GM12878 (cell line): Measurements from ENCODE around the gene LRTM2. TPM values are rescaled to one million over a fixed set of nuclear protein-coding genes. Genes with fewer than 3 reads are reported as not detected.

Experiments
- ATAC-seq: fragments of 200-7000 bp; cut with Tn5 transposase; 3 replicates; pipeline ENCODE4 v1.9.1; 2020; ENCODE audit warnings: mild to moderate bottlenecking, moderate library complexity
- BruUV-seq: library from RNA; stranded (reverse); fragments of 400-500 nt; replicated peaks from 2 replicates; lab custom pipeline; 2021; lab: Mats Ljungman, UMichigan
- CTCF ChIA-PET: fragments of 300-600 bp; sonication (Branson Sonifier 250); formaldehyde crosslinking; extraction: SDS; loops from one replicate; lab custom pipeline; 2021; ENCODE audit warnings: inconsistent platforms; lab: Yijun Ruan, JAX
- POLR2A ChIA-PET: fragments of 350-600 bp; formaldehyde crosslinking; extraction: SDS; loops from one replicate; lab custom pipeline; 2021; ENCODE audit warnings: inconsistent platforms; lab: Charles Lee
- RAD21 ChIA-PET: fragments of 300-600 bp; sonication (Branson Sonifier 250); formaldehyde crosslinking; loops from one replicate; lab custom pipeline; 2023; ENCODE audit warnings: antibody characterized with exemption; ENCODE audit not compliant: unreplicated experiment; lab: Charles Lee
- SMC1A ChIA-PET: fragments of 300-600 bp; sonication (Branson Sonifier 250); formaldehyde crosslinking; loops from one replicate; lab custom pipeline; 2023; ENCODE audit not compliant: unreplicated experiment, uncharacterized antibody; lab: Charles Lee
- DNase-seq: peaks from one replicate; pipeline ENCODE4 v3.0.0-alpha.2; 2011; ENCODE audit warnings: low read depth, low spot score
- FAIRE-seq: peaks from 3 replicates; lab custom pipeline; 2011; peaks lifted over from hg19 to GRCh38; lab: Jason Lieb, UNC
- H2AFZ ChIP-seq: 2 replicates; pipeline ENCODE4 v1.6.0; 2011; ENCODE audit warnings: low read depth, low read length, control low read depth; ENCODE audit not compliant: control insufficient read depth
- H3K27ac ChIP-seq: 2 replicates; pipeline ENCODE4 v1.5.1; 2011; ENCODE audit warnings: control low read depth; ENCODE audit not compliant: control insufficient read depth, insufficient read depth
- H3K27me3 ChIP-seq, 2 experiments: replicated peaks in 1 of 2; 2 replicates each; pipeline versions ENCODE4 v1.6.0 to v1.6.1; 2011; ENCODE audit warnings: low read length in 1 of 2; ENCODE audit not compliant: control insufficient read depth in 2 of 2, insufficient read depth in 2 of 2
- H3K36me3 ChIP-seq, 2 experiments: 2 replicates each; pipeline ENCODE4 v1.5.1; 2011; ENCODE audit warnings: low read length in 1 of 2; ENCODE audit not compliant: control insufficient read depth in 2 of 2, insufficient read depth in 2 of 2
- H3K4me1 ChIP-seq: 2 replicates; pipeline ENCODE4 v1.6.1; 2011; ENCODE audit warnings: mild to moderate bottlenecking, low read length, moderate library complexity, mixed read lengths; ENCODE audit not compliant: control insufficient read depth, insufficient read depth
- H3K4me2 ChIP-seq: 2 replicates; pipeline ENCODE4 v1.6.0; 2011; ENCODE audit warnings: control low read depth; ENCODE audit not compliant: control insufficient read depth, insufficient read depth
- H3K4me3 ChIP-seq: fragments of 200-600 bp; sonication (generic); 2 replicates; pipeline ENCODE4 v1.5.1; 2016
- H3K79me2 ChIP-seq: 2 replicates; pipeline ENCODE4 v1.6.0; 2011; ENCODE audit warnings: low read length; ENCODE audit not compliant: control insufficient read depth, insufficient read depth
- H3K9ac ChIP-seq: 2 replicates; pipeline ENCODE4 v1.8.0; 2011; ENCODE audit warnings: low read length, control low read depth, mixed read lengths; ENCODE audit not compliant: control insufficient read depth, insufficient read depth
- H3K9me3 ChIP-seq: replicated peaks from 3 replicates; pipeline ENCODE4 v1.5.1; 2011; ENCODE audit warnings: mild to moderate bottlenecking, low read length; ENCODE audit not compliant: control insufficient read depth, insufficient read depth
- H4K20me1 ChIP-seq: 2 replicates; pipeline ENCODE4 v1.6.0; 2011; ENCODE audit not compliant: control insufficient read depth, insufficient read depth
- ELK1 ChIP-seq: IDR thresholded peaks from 2 replicates; pipeline ENCODE4 v1.6.1; 2012; ENCODE audit warnings: low read depth, low read length, improper control_type of control experiment
- HCFC1 ChIP-seq: fragments of 150-350 bp; IDR thresholded peaks from 2 replicates; pipeline ENCODE4 v1.6.1; 2014; ENCODE audit warnings: low read length
- HDAC6 ChIP-seq: fragments of 200-600 bp; sonication (generic); IDR thresholded peaks from one replicate; pipeline ENCODE4 v1.8.0; 2017; ENCODE audit warnings: antibody characterized with exemption; ENCODE audit not compliant: unreplicated experiment
- KDM1A ChIP-seq: fragments of 200-600 bp; sonication (generic); IDR thresholded peaks from 2 replicates; pipeline ENCODE4 v1.6.1; 2016; ENCODE audit warnings: borderline replicate concordance
- LARP7 ChIP-seq: fragments of 450-650 bp; IDR thresholded peaks from 2 replicates; pipeline ENCODE4 v1.6.1; 2017; ENCODE audit warnings: mild to moderate bottlenecking
- NR2F1 ChIP-seq: fragments of 450-650 bp; conservative IDR thresholded peaks from 2 replicates; pipeline ENCODE4 v1.6.1; 2017; ENCODE audit warnings: mild to moderate bottlenecking
- PRDM15 ChIP-seq: fragments of 450-650 bp; formaldehyde crosslinking; IDR thresholded peaks from 2 replicates; pipeline ENCODE4 v1.4.0; 2020; ENCODE audit warnings: mild to moderate bottlenecking, moderate library complexity
- RUNX3 ChIP-seq: IDR thresholded peaks from 2 replicates; pipeline ENCODE4 v1.6.1; 2012; ENCODE audit warnings: low read length, inconsistent platforms
- SIX5 ChIP-seq: IDR thresholded peaks from 2 replicates; pipeline ENCODE4 v1.6.1; 2011; ENCODE audit warnings: mild to moderate bottlenecking, low read depth, low read length, moderate library complexity; ENCODE audit not compliant: severe bottlenecking
- TCF12 ChIP-seq: IDR thresholded peaks from 2 replicates; pipeline ENCODE4 v1.6.1; 2011; ENCODE audit warnings: low read depth, mild to moderate bottlenecking, low read length
- USF2 ChIP-seq: IDR thresholded peaks from 2 replicates; pipeline ENCODE4 v1.6.1; 2011; ENCODE audit warnings: low read depth, low read length, improper control_type of control experiment, borderline replicate concordance
- WRNIP1 ChIP-seq: IDR thresholded peaks from 2 replicates; pipeline ENCODE4 v1.6.1; 2011; ENCODE audit warnings: low read depth, low read length, improper control_type of control experiment, borderline replicate concordance
- ZNF687 ChIP-seq: fragments of 450-650 bp; IDR thresholded peaks from 2 replicates; pipeline ENCODE4 v1.6.1; 2017; ENCODE audit warnings: mild to moderate bottlenecking, moderate library complexity
- ZZZ3 ChIP-seq: IDR thresholded peaks from 2 replicates; pipeline ENCODE4 v1.6.1; 2011; ENCODE audit warnings: low read depth; ENCODE audit not compliant: control insufficient read depth, insufficient read length
- WGBS: methylation state at CpG from one replicate; pipeline ENCODE4 v1.1.6; 2016; ENCODE audit warnings: low lambda C conversion rate; ENCODE audit not compliant: insufficient replicate concordance, insufficient coverage; ENCODE audit errors: missing lambda C conversion rate; 5-methylcytosine and 5-hydroxymethylcytosine counted together
- in situ Hi-C: fragments of 300-500 bp; cut with MboI; formaldehyde crosslinking; loops from 9 replicates; pipeline ENCODE4 v1.14.3; 2018; ENCODE audit warnings: mixed read lengths
- intact Hi-C: fragments of 100-400 bp; cut with micrococcal nuclease; formaldehyde crosslinking; loops from one replicate; pipeline ENCODE4 v1.14.2; 2022; ENCODE audit not compliant: unreplicated experiment
- polyA plus RNA-seq, 11 experiments: library from polyadenylated mRNA; depleted of rRNA in 4 of 11; unstranded in 6 of 11; stranded (reverse) in 5 of 11; fragments of >200 nt; fragmentation: Nextera tagmentation in 4 of 11; fragmentation: Illumina TruSeq in 1 of 11; extraction: Ambion mirVana in 4 of 11; extraction: Trizol in 1 of 11; gene quantifications; 1 replicate in 1 of 11; 2 replicates in 10 of 11; pipeline versions ENCODE4 v1.2.1 to v1.2.3, GENCODE V29; 2011 to 2016; ENCODE audit warnings: inconsistent platforms in 2 of 11, missing spikeins in 2 of 11, low read depth in 1 of 11
- total RNA-seq, 4 experiments: library from RNA; depleted of rRNA in 3 of 4; stranded (reverse); fragments of >200 nt in 3 of 4; fragmentation: Illumina TruSeq in 1 of 4; extraction: Trizol in 1 of 4; gene quantifications; 2 replicates each; pipeline versions ENCODE4 v1.2.1 to v1.2.3, GENCODE V29; 2013 to 2021

The LRTM2 gene
- total and polyA plus RNA-seq, 10 of the 15 experiments (the other 5 are each of a cell fraction or from before 2014, with no cell fraction given) = 0.05 TPM; not detected in 9

DNA sequence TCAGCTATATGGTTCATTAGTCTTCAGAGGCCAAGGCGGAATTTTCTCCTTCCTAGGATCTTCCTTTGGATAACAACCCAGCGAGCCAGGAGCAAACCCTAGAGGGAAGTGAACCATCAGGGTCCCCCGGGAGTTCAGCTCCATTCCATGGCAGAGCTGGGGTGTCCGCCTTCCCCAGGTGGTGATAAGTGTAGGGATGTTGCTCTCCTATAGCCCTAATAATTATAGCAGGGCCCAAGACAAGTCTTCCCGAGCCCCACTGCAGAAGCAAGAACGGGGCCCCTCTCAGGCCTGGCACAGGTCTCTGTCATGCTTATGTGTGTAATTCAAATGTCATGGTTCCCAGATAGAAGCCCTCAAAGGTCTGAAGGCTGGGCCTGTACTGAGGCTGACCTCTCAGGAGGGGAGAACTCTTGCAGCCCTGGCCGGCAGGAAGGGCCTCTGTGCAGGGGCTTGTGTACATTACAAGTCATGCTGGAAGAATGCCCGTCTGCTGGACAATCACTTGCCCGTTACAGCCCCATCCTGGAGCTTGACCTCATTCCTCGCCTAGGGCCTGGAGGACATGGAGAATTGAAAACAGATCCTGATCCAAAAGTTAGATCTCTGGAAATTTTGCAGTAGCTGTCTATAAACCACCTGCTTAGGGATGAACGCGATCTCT is 17.3 kb downstream of the LRTM2 start:
- ChIA-PET POLR2A (no interaction called here), CTCF (no interaction called here), SMC1A (no interaction called here), RAD21 (no interaction called here)
- DNase-seq (no peak), ATAC-seq (no peak), FAIRE-seq (no peak)
- intact Hi-C loops (no loop called here), in situ Hi-C loops (no loop called here)
- H3K4me3 ChIP-seq = no peak overlapping the region
- WGBS = 44% methylated on average over 12 of the region's 12 CpGs
- no peaks in the 10 kb centered on the region for H3K79me2 ChIP-seq
- no peaks in the 10 kb centered on the region for H3K4me1 ChIP-seq
- H3K9me3 ChIP-seq = no peaks in the 10 kb centered on the region
- H3K9ac ChIP-seq = no peak overlapping the region
- no peak overlapping the region for H2AFZ ChIP-seq
- H3K4me2 ChIP-seq = no peak overlapping the region
- TF ChIP-seq HCFC1 (no peak), RUNX3 (no peak), WRNIP1 (no peak), TCF12 (no peak), HDAC6 (no peak), ZNF687 (no peak), ELK1 (no peak), PRDM15 (CRISPR knock-in tag) (no peak), NR2F1 (no peak), USF2 (no peak), ZZZ3 (no peak), LARP7 (no peak), KDM1A (no peak), SIX5 (no peak)
- no peak overlapping the region for H3K27ac ChIP-seq
- H4K20me1 ChIP-seq = no peaks in the 10 kb centered on the region
- no TSS peak for BruUV-seq
- no peaks in the 10 kb centered on the region for H3K36me3 ChIP-seq
- peaks cover 0 to 4% of the 10 kb centered on the region in 2 experiments; a peak in 3 of 4 replicates for H3K27me3 ChIP-seq
